CD14-positive monocyte (primary cell): ENCODE measurements around the gene ASCL3. TPM values are rescaled to one million over a fixed set of nuclear protein-coding genes. Genes with fewer than 3 reads are reported as not detected.

ENCODE experiments used
- DNase-seq, 3 donors: peaks; one replicate each; pipeline ENCODE4 v3.0.0-alpha.2; 2011 to 2022
- H2AFZ ChIP-seq: 2 replicates; pipeline ENCODE4 v1.6.0; 2012; ENCODE audit warnings: mild to moderate bottlenecking, low read depth, low read length, inconsistent platforms; ENCODE audit not compliant: insufficient read depth, poor library complexity, severe bottlenecking
- H3K27ac ChIP-seq, 2 donors: 1 replicate in 1 of 2; 2 replicates in 1 of 2; pipeline ENCODE4 v1.5.1; 2012 to 2013; ENCODE audit warnings: low read length in 2 of 2, control low read depth in 1 of 2, inconsistent platforms in 1 of 2, low read depth in 1 of 2, mild to moderate bottlenecking in 1 of 2
- H3K27me3 ChIP-seq, 2 donors: one replicate each; pipeline versions ENCODE4 v1.6.0 to v1.6.1; 2011 to 2013; ENCODE audit warnings: low read length in 2 of 2; ENCODE audit not compliant: control insufficient read depth in 2 of 2, insufficient read depth in 2 of 2
- H3K36me3 ChIP-seq, 2 donors: replicated peaks in 1 of 2; 1 replicate in 1 of 2; 2 replicates in 1 of 2; pipeline versions ENCODE4 v1.5.1 to v1.6.1; 2012 to 2013; ENCODE audit warnings: low read length in 2 of 2, control low read depth in 1 of 2, inconsistent platforms in 1 of 2, mild to moderate bottlenecking in 1 of 2; ENCODE audit not compliant: insufficient read depth in 2 of 2, control insufficient read depth in 1 of 2
- H3K4me1 ChIP-seq, 2 donors: 1 replicate in 1 of 2; 2 replicates in 1 of 2; pipeline versions ENCODE4 v1.5.1 to v1.6.1; 2012 to 2013; ENCODE audit warnings: low read length in 2 of 2, control low read depth in 1 of 2, inconsistent platforms in 1 of 2, mild to moderate bottlenecking in 1 of 2, moderate library complexity in 1 of 2; ENCODE audit not compliant: insufficient read depth in 2 of 2, control insufficient read depth in 1 of 2
- H3K4me2 ChIP-seq: replicated peaks from 2 replicates; pipeline ENCODE3; 2012; ENCODE audit warnings: low read length, moderate library complexity, mild to moderate bottlenecking; ENCODE audit not compliant: poor library complexity, severe bottlenecking; ENCODE audit errors: extremely low read depth
- H3K4me3 ChIP-seq, 3 experiments: fragments of 200-600 bp in 1 of 3; sonication (generic) in 1 of 3; replicated peaks in 1 of 3; 1 replicate in 2 of 3; 2 replicates in 1 of 3; pipeline ENCODE4 v1.5.1; 2011 to 2013; ENCODE audit warnings: low read length in 3 of 3, mild to moderate bottlenecking in 3 of 3, control low read depth in 2 of 3, low read depth in 2 of 3, inconsistent platforms in 1 of 3, moderate library complexity in 1 of 3
- H3K79me2 ChIP-seq: 2 replicates; pipeline ENCODE4 v1.6.0; 2012; ENCODE audit warnings: mild to moderate bottlenecking, control low read depth, inconsistent platforms, low read length, moderate library complexity; ENCODE audit not compliant: insufficient read depth
- H3K9ac ChIP-seq: 2 replicates; pipeline ENCODE4 v1.6.0; 2017; ENCODE audit warnings: low read length, mild to moderate bottlenecking; ENCODE audit not compliant: insufficient read depth, poor library complexity, severe bottlenecking
- H3K9me3 ChIP-seq, 2 donors: replicated peaks in 1 of 2; 1 replicate in 1 of 2; 2 replicates in 1 of 2; pipeline versions ENCODE4 v1.5.1 to v1.6.1; 2012 to 2013; ENCODE audit warnings: low read length in 2 of 2, control low read depth in 1 of 2; ENCODE audit not compliant: control insufficient read depth in 1 of 2, insufficient read depth in 1 of 2
- H4K20me1 ChIP-seq: 2 replicates; pipeline ENCODE4 v1.6.0; 2012; ENCODE audit warnings: mild to moderate bottlenecking, low read length, control low read depth, moderate library complexity; ENCODE audit not compliant: insufficient read depth
- H3K27ac Mint-ChIP-seq, 7 donors: one replicate each; pipeline ENCODE4 v1.8.0; 2020; ENCODE audit warnings: mild to moderate bottlenecking in 7 of 7, mixed read lengths in 7 of 7, moderate library complexity in 6 of 7, inconsistent platforms in 2 of 7
- H3K27me3 Mint-ChIP-seq, 3 donors: one replicate each; pipeline ENCODE4 v1.8.0; 2021 to 2022; ENCODE audit warnings: low read depth in 3 of 3, mild to moderate bottlenecking in 3 of 3, mixed read lengths in 3 of 3, moderate library complexity in 3 of 3, inconsistent platforms in 1 of 3
- H3K36me3 Mint-ChIP-seq, 2 donors: one replicate each; pipeline ENCODE4 v1.8.0; 2020; ENCODE audit warnings: mixed read lengths in 2 of 2, inconsistent platforms in 1 of 2, mild to moderate bottlenecking in 1 of 2
- H3K4me1 Mint-ChIP-seq: one replicate; pipeline ENCODE4 v1.8.0; 2020; ENCODE audit warnings: mild to moderate bottlenecking, mixed read lengths
- H3K4me3 Mint-ChIP-seq, 2 donors: one replicate each; pipeline ENCODE4 v1.8.0; 2020; ENCODE audit warnings: mild to moderate bottlenecking in 2 of 2, mixed read lengths in 2 of 2, moderate library complexity in 1 of 2
- H3K9me3 Mint-ChIP-seq, 7 donors: one replicate each; pipeline ENCODE4 v1.8.0; 2020 to 2022; ENCODE audit warnings: mixed read lengths in 7 of 7, mild to moderate bottlenecking in 6 of 7, moderate library complexity in 6 of 7, inconsistent platforms in 2 of 7
- CTCF ChIP-seq: fragments of 200-600 bp; IDR thresholded peaks from one replicate; pipeline ENCODE4 v1.8.0; 2022; ENCODE audit warnings: antibody characterized with exemption, mild to moderate bottlenecking
- WGBS: methylation state at CpG from one replicate; pipeline ENCODE4 v1.1.5; 2013; ENCODE audit warnings: missing lambda C conversion rate; ENCODE audit not compliant: insufficient coverage; 5-methylcytosine and 5-hydroxymethylcytosine counted together
- intact Hi-C, 2 donors: fragments of 100-400 bp; cut with micrococcal nuclease; formaldehyde crosslinking; loops; one replicate each; pipeline versions ENCODE4 v1.15.0 to v1.15.1; 2023
- polyA plus RNA-seq, 3 donors: library from polyadenylated mRNA; depleted of rRNA in 1 of 3; unstranded in 2 of 3; stranded (reverse) in 1 of 3; fragments of 300-500 nt in 2 of 3; fragments of >200 nt in 1 of 3; fragmentation: Illumina TruSeq in 2 of 3; gene quantifications; 1 replicate in 2 of 3; 2 replicates in 1 of 3; pipeline ENCODE4 v1.2.3, GENCODE V29; 2012 to 2021

ASCL3 gene
- polyA plus RNA-seq, 3 donors: not detected

GRCh38 chr11:8934742-8935488 lies 7.9 kb downstream of the ASCL3 start:
- no peak overlapping the region for H3K27ac Mint-ChIP-seq
- Histone ChIP-seq H4K20me1 (no peaks in the 10 kb centered on the region), H3K4me3 (no peak overlapping the region), H3K27me3 (no peaks in the 10 kb centered on the region), H3K9ac (no peak overlapping the region), H3K4me1 (no peaks in the 10 kb centered on the region), H3K9me3 (no peaks in the 10 kb centered on the region), H3K79me2 (no peaks in the 10 kb centered on the region), H3K36me3 (no peaks in the 10 kb centered on the region), H3K4me2 (no peak overlapping the region), H2AFZ (no peak overlapping the region), H3K27ac (no peak overlapping the region)
- TF ChIP-seq CTCF: no peak
- H3K27me3 Mint-ChIP-seq: peaks cover 0 to 2% (median 2%) of the 10 kb centered on the region in 3 donors
- intact Hi-C loops: no loop called here
- 89% methylated on average over 13 of the region's 14 CpGs for WGBS
- H3K4me3 Mint-ChIP-seq: no peak overlapping the region
- no peaks in the 10 kb centered on the region for H3K36me3 Mint-ChIP-seq
- H3K9me3 Mint-ChIP-seq: no peaks in the 10 kb centered on the region
- no peak for DNase-seq
- no peaks in the 10 kb centered on the region for H3K4me1 Mint-ChIP-seq

- no peak for TF ChIP-seq CTCF
Measured at GRCh38 chr11:8933931-8934330, 8.9 kb downstream of the ASCL3 start.

More at GRCh38 chr11:8933931-8934330, 8.9 kb downstream of the ASCL3 start:
- no peak overlapping the region for H3K27ac Mint-ChIP-seq
- intact Hi-C loops: no loop called here
- no peaks in the 10 kb centered on the region for H3K79me2 ChIP-seq
- H3K4me3 Mint-ChIP-seq: no peak overlapping the region
- H3K4me2 ChIP-seq: no peak overlapping the region
- H3K36me3 Mint-ChIP-seq: no peaks in the 10 kb centered on the region
- no peak overlapping the region for H2AFZ ChIP-seq
- DNase-seq: no peak
- H3K4me3 ChIP-seq: no peak overlapping the region
- no peaks in the 10 kb centered on the region for H3K9me3 ChIP-seq
- no peaks in the 10 kb centered on the region for H3K9me3 Mint-ChIP-seq
- no peak overlapping the region for H3K9ac ChIP-seq
- no peaks in the 10 kb centered on the region for H3K4me1 ChIP-seq
- no peaks in the 10 kb centered on the region for H3K36me3 ChIP-seq
- H4K20me1 ChIP-seq: no peaks in the 10 kb centered on the region
- no peaks in the 10 kb centered on the region for H3K27me3 ChIP-seq
- H3K27ac ChIP-seq: no peak overlapping the region
- H3K4me1 Mint-ChIP-seq: no peaks in the 10 kb centered on the region
- WGBS: 94% methylated on average over 6 of the region's 6 CpGs
- H3K27me3 Mint-ChIP-seq: peaks cover 0 to 5% (median 2%) of the 10 kb centered on the region in 3 donors
